Right forelimb (tissue), 1 donor: ENCODE results near the gene EPHA2.

ENCODE experiments used
- DNase-seq: peaks from one replicate; pipeline ENCODE4 v3.0.0-alpha.2; 2018

The EPHA2 gene

GRCh38 chr1:16134066-16134801 lies 21.6 kb downstream of the EPHA2 start:
- no peak for DNase-seq

- DNase-seq, result no peak
Measured at GRCh38 chr1:16133007-16133961, 22.6 kb downstream of the EPHA2 start.

GRCh38 chr1:16132325-16132785 lies 23.5 kb downstream of the EPHA2 start:
- DNase-seq, result no peak

- DNase-seq, result no peak
Measured at GRCh38 chr1:16131636-16132324, 24.1 kb downstream of the EPHA2 start.

GRCh38 chr1:16130827-16131226 lies 25.0 kb downstream of the EPHA2 start:
- no peak for DNase-seq

- no peak for DNase-seq
Measured at GRCh38 chr1:16129921-16130543, 25.8 kb downstream of the EPHA2 start.

GRCh38 chr1:16129316-16129715 lies 26.6 kb downstream of the EPHA2 start:
- DNase-seq, result no peak

- DNase-seq, result no peak
Measured at GRCh38 chr1:16128338-16128741, 27.5 kb downstream of the EPHA2 start.

- no peak for DNase-seq
Measured at GRCh38 chr1:16127676-16128337, 28.1 kb downstream of the EPHA2 start.

GRCh38 chr1:16126743-16127515 lies 28.9 kb downstream of the EPHA2 start:
- no peak for DNase-seq

GRCh38 chr1:16126160-16126559 lies 29.7 kb downstream of the EPHA2 start:
- no peak for DNase-seq

- no peak for DNase-seq
Measured at GRCh38 chr1:16125483-16125882, 30.4 kb downstream of the EPHA2 start.

- peak; percentile 23 for DNase-seq
Measured at GRCh38 chr1:16125088-16125470, 30.8 kb downstream of the EPHA2 start.

- DNase-seq, result peak; percentile 40
Measured at GRCh38 chr1:16124377-16125087, 31.3 kb downstream of the EPHA2 start.

GRCh38 chr1:16122916-16123315 lies 33.0 kb downstream of the EPHA2 start:
- DNase-seq, result peak; percentile 46

- peak; percentile 32 for DNase-seq
Measured at GRCh38 chr1:16122350-16122881, 33.5 kb downstream of the EPHA2 start.

- DNase-seq, result peak; percentile 6
Measured at GRCh38 chr1:16120940-16121410, 34.9 kb downstream of the EPHA2 start.

GRCh38 chr1:16120407-16120806 lies 35.5 kb downstream of the EPHA2 start:
- DNase-seq, result peak; percentile 42

- DNase-seq, result peak; percentile 25
Measured at GRCh38 chr1:16119926-16120325, 35.9 kb downstream of the EPHA2 start.

- peak; percentile 34 for DNase-seq
Measured at GRCh38 chr1:16119504-16119903, 36.4 kb downstream of the EPHA2 start.
